ENCODE results near the gene OR13C8.

- TF ChIP-seq CTCF (IDR thresholded peaks at IDR 0.05) (no peak), POLR2A (IDR thresholded peaks at IDR 0.05) (no peak), EP300 (IDR thresholded peaks at IDR 0.05) (no peak)
These were observed 3.6 kb downstream of the OR13C8 start for GRCh38 chr9:104572612-104573011.

All from tibial nerve (tissue), 4 donors.